Rectal smooth muscle tissue (tissue), 1 donor: ENCODE measurements around the gene CLEC20A.

Experiments used
- H3K27ac ChIP-seq: one replicate; pipeline ENCODE4 v1.7.0; 2013; ENCODE audit warnings: low read depth, low read length, inconsistent platforms
- H3K27me3 ChIP-seq: one replicate; pipeline ENCODE4 v1.7.0; 2013; ENCODE audit warnings: low read length; ENCODE audit not compliant: control insufficient read depth, insufficient read depth
- H3K36me3 ChIP-seq: one replicate; pipeline ENCODE4 v1.7.0; 2013; ENCODE audit warnings: low read length; ENCODE audit not compliant: control insufficient read depth, insufficient read depth
- H3K4me1 ChIP-seq: one replicate; pipeline ENCODE4 v1.7.0; 2013; ENCODE audit warnings: low read length; ENCODE audit not compliant: control insufficient read depth, insufficient read depth
- H3K4me3 ChIP-seq: one replicate; pipeline ENCODE4 v1.7.0; 2013; ENCODE audit warnings: low read length
- H3K9ac ChIP-seq: one replicate; pipeline ENCODE4 v1.7.0; 2013; ENCODE audit warnings: low read length

The CLEC20A gene

DNA sequence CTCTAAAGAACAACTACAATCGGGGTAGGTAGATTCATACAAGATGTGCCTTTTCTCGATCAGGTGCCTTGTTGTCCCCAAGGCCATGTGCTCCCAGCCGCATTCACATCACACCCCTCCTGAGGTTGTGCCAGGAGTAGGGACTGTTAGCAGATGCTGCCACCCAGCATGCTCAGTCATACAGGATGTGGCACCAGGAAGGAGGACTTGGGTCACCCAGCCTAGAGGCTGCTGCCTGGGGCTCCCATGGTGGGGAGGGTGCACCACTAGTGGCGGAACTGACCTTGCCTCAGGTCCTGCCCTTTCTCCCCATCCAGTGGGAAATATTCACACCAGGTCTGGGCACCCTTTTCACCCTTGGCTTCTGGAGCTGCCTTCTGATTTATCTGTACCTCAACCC lies 24.5 kb upstream of the CLEC20A start:
- H3K9ac ChIP-seq = no peak overlapping the region
- H3K27me3 ChIP-seq = no peaks in the 10 kb centered on the region
- no peak overlapping the region for H3K27ac ChIP-seq
- no peak overlapping the region for H3K4me3 ChIP-seq
- H3K36me3 ChIP-seq = no peaks in the 10 kb centered on the region
- H3K4me1 ChIP-seq = no peaks in the 10 kb centered on the region

DNA sequence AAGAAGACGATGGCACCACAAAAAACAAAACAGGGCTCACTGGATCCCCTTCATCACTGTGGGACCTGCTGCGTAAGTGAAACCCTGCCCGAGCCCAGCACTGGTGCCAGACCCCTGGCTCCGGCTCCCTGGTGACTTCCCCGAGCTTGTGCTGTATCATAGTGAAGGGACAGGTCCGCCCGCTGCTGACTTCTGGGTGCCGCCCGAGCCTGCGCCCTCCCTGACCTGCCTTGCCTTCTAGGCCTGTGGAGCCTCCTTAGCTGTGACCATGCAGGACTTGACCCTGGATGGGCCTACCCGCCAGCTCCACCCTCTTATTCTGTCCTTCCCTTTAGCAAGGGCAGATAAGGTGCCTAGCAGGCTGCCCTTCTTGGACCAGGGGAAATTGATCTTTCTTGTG lies 24.0 kb upstream of the CLEC20A start:
- Histone ChIP-seq H3K4me3 (no peak overlapping the region), H3K27ac (no peak overlapping the region), H3K4me1 (no peaks in the 10 kb centered on the region), H3K27me3 (no peaks in the 10 kb centered on the region), H3K9ac (no peak overlapping the region), H3K36me3 (no peaks in the 10 kb centered on the region)

DNA sequence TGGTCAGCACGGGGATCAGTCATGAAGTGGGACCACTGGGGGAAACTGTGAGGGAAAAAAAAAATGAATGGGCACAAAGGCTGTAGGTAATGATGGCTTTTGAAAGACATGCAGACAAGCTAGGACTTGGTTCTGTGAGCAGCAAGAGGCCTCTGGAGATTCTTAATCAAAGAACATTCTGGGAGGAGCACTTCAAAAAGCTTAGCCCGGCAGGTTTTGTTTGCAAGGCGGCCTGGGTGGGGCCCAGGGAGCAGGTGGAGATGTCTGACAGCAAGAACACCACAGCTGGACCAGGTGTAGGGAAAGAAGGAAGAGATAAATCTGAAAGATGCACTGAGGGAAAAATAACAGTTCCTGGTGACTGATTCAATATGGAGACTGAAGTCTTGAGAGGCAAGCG lies 22.1 kb upstream of the CLEC20A start:
- H3K27me3 ChIP-seq = no peaks in the 10 kb centered on the region
- H3K4me1 ChIP-seq = no peaks in the 10 kb centered on the region
- no peak overlapping the region for H3K9ac ChIP-seq
- H3K4me3 ChIP-seq = no peak overlapping the region
- H3K27ac ChIP-seq = no peak overlapping the region
- H3K36me3 ChIP-seq = no peaks in the 10 kb centered on the region

DNA sequence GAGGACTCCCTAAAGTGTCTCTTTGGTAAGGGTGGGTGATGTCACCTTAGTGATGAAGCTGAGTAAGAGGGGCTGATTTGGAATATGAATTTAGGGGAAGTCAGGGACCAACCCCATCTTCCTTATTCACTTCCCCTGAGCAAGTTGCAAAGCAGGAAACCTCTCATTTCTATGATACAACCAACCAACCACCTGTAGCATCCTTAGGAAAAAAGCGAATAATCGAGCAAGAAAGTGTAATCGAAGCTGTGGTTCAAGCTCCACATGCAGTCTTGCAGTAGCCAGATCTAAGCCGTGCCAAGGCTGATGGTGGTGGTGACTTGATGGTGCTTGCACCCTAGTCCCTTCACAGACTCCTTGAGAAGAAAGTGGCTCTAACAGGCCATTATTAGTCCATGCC lies 19.3 kb upstream of the CLEC20A start:
- no peak overlapping the region for H3K9ac ChIP-seq
- H3K36me3 ChIP-seq = no peaks in the 10 kb centered on the region
- H3K4me1 ChIP-seq = no peaks in the 10 kb centered on the region

DNA sequence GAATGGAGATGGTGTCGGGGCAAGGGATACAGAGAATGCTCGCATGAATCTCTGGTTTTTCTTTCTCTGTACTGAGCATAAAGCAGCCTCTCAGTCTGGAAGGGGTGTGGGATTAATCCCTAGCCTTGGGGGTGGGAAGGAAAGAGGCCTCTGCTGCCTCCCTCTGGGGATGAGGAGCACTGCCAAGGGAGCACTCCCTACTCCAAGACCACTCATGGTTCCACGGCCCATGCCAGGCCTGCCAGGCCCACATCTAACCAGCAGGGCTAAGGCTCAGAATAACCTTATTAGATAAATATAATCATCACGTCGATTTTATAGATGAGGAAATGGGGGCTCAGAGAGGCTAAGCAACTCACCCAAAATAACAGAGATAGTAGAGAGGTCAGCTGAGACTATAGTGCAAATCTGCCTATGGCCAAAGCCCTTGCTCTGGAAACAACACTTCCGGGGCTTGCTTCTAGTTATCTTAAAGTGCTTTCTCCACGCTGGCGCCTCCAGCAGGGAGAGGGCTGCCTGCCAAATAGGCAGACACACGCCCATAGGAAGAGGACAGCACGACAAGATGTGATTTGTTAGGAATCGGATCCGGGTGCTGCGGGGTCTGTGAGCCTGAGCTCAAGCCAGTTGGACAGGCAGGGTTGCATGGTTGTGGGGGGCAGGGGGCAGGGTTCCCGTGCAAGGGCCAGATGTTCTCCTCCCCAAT lies 16.7 kb upstream of the CLEC20A start:
- Histone ChIP-seq H3K4me1 (no peaks in the 10 kb centered on the region), H3K27me3 (no peaks in the 10 kb centered on the region), H3K4me3 (no peak overlapping the region), H3K36me3 (no peaks in the 10 kb centered on the region), H3K27ac (no peak overlapping the region), H3K9ac (no peak overlapping the region)

More for the DNA sequence above, 19.3 kb upstream of the CLEC20A start:
- Histone ChIP-seq H3K4me3 (no peak overlapping the region), H3K27ac (no peak overlapping the region), H3K27me3 (no peaks in the 10 kb centered on the region)

DNA sequence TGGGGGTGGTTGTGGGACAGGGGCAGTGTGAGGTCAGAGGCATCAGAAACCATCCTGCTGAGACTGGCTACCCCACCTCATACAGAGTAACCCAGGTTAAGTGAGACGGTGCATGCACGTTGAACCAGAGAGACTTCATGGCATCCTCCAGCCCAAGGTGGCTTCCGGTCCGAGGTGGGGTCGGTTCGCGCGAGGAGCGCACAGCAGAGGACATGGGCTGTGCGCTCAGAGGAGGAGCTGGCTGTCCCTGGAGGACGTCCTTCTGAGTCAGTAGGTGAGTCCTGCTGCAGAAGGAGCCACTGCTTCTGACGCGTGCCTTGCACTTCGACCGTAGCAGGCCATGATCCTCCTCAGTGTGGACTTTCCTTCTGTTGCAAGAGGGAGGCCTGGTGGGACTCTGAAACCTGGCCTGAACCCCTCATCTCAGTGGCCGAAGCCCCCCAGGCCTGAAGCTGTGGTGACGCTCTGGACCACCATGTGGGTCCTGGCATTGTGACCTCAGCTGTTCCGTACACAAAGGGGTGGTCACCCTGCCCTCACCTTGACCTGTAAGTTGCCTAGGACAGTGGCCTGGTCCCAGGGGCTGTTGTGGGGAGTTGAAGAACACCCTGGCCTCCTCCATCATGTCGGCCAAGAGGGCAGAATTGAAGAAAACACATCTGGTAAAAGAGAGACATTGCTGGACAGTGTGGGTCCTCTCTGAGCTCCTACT lies 16.0 kb upstream of the CLEC20A start, which contains the start of gene TEX35:
TSS of gene TEX35 (plus strand) at position 544 of the 712 bp plus-strand sequence. CDS start at position 624, 80 bp downstream.
- no peak within 1 kb of the TSS for H3K9ac ChIP-seq
- no peaks in the 10 kb centered on the region for H3K4me1 ChIP-seq
- H3K27ac ChIP-seq = no peak within 1 kb of the TSS
- H3K36me3 ChIP-seq = no peaks in the 10 kb centered on the region
- no peaks in the 10 kb centered on the region for H3K27me3 ChIP-seq
- H3K4me3 ChIP-seq = no peak within 1 kb of the TSS

DNA sequence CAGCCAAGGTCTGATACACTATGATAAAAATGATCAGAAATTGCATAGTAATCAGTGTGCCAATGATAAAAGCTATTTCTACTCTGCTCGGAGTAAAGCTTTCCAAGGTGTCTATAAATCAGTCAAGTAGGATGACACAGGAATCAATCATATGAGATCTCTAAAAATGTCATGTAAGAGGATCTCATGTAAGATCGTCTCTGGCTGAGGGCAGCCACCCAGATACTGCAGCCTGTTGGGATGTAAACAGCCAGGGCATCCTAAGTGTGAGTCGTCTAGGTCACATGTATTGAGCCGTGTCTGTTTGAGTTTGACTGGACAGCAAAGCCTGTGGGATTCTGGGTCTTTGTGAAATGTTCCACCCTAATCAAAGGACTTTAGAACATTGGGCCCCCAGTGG lies 13.4 kb upstream of the CLEC20A start:
- H3K4me1 ChIP-seq = no peaks in the 10 kb centered on the region
- no peak overlapping the region for H3K27ac ChIP-seq
- H3K9ac ChIP-seq = no peak overlapping the region
- no peaks in the 10 kb centered on the region for H3K27me3 ChIP-seq
- H3K36me3 ChIP-seq = no peaks in the 10 kb centered on the region
- H3K4me3 ChIP-seq = no peak overlapping the region

DNA sequence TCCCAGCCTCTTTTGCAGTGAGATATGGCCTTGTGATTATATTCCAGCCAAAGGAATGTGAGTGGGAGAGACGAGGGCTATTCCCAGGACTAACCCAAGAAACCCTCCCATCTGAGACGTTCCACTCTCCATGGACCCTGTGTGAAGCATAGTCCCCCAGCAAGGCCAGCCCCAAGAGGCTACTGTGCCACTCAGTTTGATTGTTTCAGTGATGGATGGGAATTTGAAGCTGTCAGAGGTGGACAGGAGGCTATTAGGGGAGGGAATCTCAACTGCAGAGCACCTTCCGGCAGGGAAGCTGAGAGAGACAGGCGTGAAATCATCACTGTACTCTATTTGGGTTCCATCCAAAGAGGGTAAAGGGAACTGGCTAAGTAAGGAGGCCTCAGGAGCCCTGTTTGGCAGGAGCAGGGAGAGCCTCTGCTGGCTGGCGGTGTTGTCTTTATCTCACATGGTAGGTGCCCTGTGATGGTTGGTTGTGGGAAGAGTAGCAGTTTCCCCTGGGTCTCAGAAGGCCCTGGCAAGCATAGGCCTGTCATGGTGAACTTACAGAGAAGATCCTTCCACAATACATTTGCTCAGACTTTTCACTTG lies 12.7 kb upstream of the CLEC20A start:
- H3K9ac ChIP-seq = no peak overlapping the region
- H3K4me3 ChIP-seq = no peak overlapping the region
- no peak overlapping the region for H3K27ac ChIP-seq
- no peaks in the 10 kb centered on the region for H3K4me1 ChIP-seq
- no peaks in the 10 kb centered on the region for H3K27me3 ChIP-seq
- H3K36me3 ChIP-seq = no peaks in the 10 kb centered on the region

DNA sequence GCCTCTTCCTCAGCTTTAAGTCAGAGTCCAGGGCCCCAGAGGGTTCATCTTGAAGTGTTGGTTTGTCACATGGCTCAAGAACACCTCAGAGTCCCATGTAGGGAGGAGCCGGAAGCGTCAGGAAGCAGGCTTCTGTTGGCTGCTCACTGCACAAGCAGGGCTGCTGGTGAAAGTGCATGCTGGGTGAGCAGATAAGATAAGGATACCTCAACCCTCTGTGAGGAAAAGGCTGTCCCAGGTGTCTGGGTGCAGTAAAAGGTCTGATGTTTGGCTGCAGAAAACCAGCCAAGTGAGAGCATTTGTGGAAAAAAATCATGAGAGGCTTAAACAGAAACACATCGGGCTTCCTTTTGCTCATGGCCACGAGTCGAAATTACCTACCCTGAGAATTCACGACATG lies 9.9 kb upstream of the CLEC20A start:
- no peaks in the 10 kb centered on the region for H3K27me3 ChIP-seq
- H3K4me1 ChIP-seq = no peaks in the 10 kb centered on the region
- H3K9ac ChIP-seq = no peak overlapping the region
- H3K36me3 ChIP-seq = no peaks in the 10 kb centered on the region
- no peak overlapping the region for H3K4me3 ChIP-seq
- no peak overlapping the region for H3K27ac ChIP-seq

DNA sequence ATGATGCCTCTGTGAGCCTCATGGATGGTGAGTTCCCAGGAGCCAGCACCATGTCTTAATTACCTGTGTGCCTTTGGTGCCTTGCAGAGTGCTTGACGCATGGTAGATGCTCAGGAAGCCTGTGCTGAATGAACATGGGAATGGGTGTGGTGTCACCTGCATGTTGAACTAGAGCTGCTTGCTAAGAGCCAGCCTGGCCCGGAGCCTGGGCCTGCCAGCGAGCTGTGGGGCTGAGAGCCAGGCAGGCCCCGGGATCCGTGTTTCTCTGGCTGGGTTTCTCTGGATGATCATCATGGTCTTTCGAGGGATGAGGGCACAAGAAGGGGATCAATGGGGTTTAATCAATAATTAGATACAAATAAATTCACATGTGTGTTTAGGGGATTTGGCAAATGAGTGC lies 9.4 kb upstream of the CLEC20A start:
- no peak overlapping the region for H3K27ac ChIP-seq
- H3K27me3 ChIP-seq = no peaks in the 10 kb centered on the region
- H3K4me1 ChIP-seq = no peaks in the 10 kb centered on the region
- no peaks in the 10 kb centered on the region for H3K36me3 ChIP-seq
- no peak overlapping the region for H3K9ac ChIP-seq
- no peak overlapping the region for H3K4me3 ChIP-seq

DNA sequence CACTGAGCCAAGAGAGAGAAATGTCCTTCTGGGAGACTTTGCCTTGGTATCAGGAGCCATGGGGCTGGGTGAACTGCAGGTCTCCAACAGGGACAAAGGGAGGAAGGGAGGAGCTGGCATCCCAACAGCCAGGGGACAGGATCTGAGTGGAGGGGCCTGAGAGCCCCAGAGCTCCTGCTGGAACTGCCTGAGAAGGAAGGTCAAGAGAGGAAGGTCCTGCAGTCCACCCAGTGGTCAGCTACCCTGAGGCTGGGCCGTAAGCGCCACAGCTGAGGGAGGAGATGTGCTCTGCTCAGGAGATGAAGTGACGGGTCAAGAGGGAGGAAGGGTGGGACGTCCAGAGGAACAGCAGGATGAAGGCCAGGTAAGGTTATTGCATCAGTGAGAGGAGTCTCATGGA lies 7.5 kb upstream of the CLEC20A start:
- Histone ChIP-seq H3K27me3 (no peaks in the 10 kb centered on the region), H3K36me3 (no peaks in the 10 kb centered on the region), H3K4me3 (no peak overlapping the region), H3K9ac (no peak overlapping the region), H3K4me1 (no peaks in the 10 kb centered on the region), H3K27ac (no peak overlapping the region)

DNA sequence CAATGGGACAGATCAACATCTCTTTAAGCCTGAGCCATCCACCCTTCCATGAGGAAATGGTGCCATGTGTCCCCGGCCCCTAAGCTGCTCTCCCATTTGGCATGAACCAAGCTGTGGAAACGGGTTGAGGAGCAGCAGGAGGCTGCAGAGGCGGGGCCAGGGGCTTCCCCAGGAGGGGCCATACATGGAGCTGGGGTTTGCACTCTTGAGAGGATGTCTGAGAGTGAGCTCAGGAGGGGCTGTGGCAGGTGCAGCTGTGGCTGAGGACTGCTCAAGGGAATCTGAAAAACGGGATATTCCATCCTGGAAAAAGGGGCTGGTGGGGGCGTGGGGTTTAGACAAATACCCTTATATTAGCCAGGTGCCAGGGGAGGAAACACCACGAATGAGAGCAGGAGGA lies 7.1 kb upstream of the CLEC20A start:
- no peaks in the 10 kb centered on the region for H3K27me3 ChIP-seq
- no peak overlapping the region for H3K27ac ChIP-seq
- H3K4me1 ChIP-seq = no peaks in the 10 kb centered on the region
- H3K4me3 ChIP-seq = no peak overlapping the region
- no peak overlapping the region for H3K9ac ChIP-seq
- no peaks in the 10 kb centered on the region for H3K36me3 ChIP-seq
